Gastrocnemius medialis (tissue), 4 donors: ENCODE data around the gene ASCL5. TPM values are rescaled to one million over a fixed set of nuclear protein-coding genes. Genes with fewer than 3 reads are reported as not detected.

ENCODE experiments used
- ATAC-seq, 2 donors: fragments of 150-250 bp; one replicate each; pipeline ENCODE4 v1.9.1; 2016
- DNase-seq, 2 donors: peaks; one replicate each; pipeline ENCODE4 v3.0.0-alpha.2; 2019
- H3K27ac ChIP-seq, 4 donors: fragments of 200-600 bp; sonication (generic); 1 replicate in 1 of 4; 2 replicates in 3 of 4; pipeline ENCODE4 v1.5.1; 2016 to 2018; ENCODE audit warnings: mild to moderate bottlenecking in 2 of 4, moderate library complexity in 1 of 4
- H3K27me3 ChIP-seq, 3 donors: fragments of 200-600 bp; sonication (generic) in 2 of 3; 1 replicate in 1 of 3; 2 replicates in 2 of 3; pipeline versions ENCODE4 v1.5.1 to v1.6.0; 2016 to 2019; ENCODE audit warnings: mild to moderate bottlenecking in 1 of 3, moderate library complexity in 1 of 3
- H3K36me3 ChIP-seq, 2 donors: fragments of 200-600 bp; sonication (generic) in 1 of 2; one replicate each; pipeline ENCODE4 v1.5.1; 2017 to 2018
- H3K4me1 ChIP-seq, 2 donors: fragments of 200-600 bp; sonication (generic) in 1 of 2; one replicate each; pipeline ENCODE4 v1.5.1; 2016 to 2017; ENCODE audit warnings: mild to moderate bottlenecking in 2 of 2
- H3K4me3 ChIP-seq, 4 donors: fragments of 200-600 bp; sonication (generic) in 3 of 4; 1 replicate in 1 of 4; 2 replicates in 3 of 4; pipeline ENCODE4 v1.5.1; 2016 to 2019; ENCODE audit warnings: mild to moderate bottlenecking in 2 of 4
- H3K9me3 ChIP-seq, 3 donors: fragments of 200-600 bp; sonication (generic) in 2 of 3; 1 replicate in 1 of 3; 2 replicates in 2 of 3; pipeline ENCODE4 v1.5.1; 2016 to 2019
- CTCF ChIP-seq, 5 experiments: fragments of 450-650 bp in 3 of 5; fragments of 200-600 bp in 2 of 5; sonication (generic) in 2 of 5; IDR thresholded peaks in 4 of 5; conservative IDR thresholded peaks in 1 of 5; 1 replicate in 4 of 5; 2 replicates in 1 of 5; pipeline ENCODE4 v1.5.1; 2016 to 2019; ENCODE audit warnings: antibody characterized with exemption in 5 of 5, mild to moderate bottlenecking in 3 of 5, moderate library complexity in 3 of 5
- POLR2A ChIP-seq, 2 donors: fragments of 450-650 bp; IDR thresholded peaks; one replicate each; pipeline ENCODE4 v1.6.1; 2017; ENCODE audit warnings: antibody characterized with exemption in 2 of 2, mild to moderate bottlenecking in 2 of 2, moderate library complexity in 2 of 2
- in situ Hi-C, 4 donors: fragments of 200-750 bp; cut with MboI; loops; one replicate each; pipeline versions ENCODE4 v1.15.0 to v1.8.0; 2017; ENCODE audit warnings: low sequenced_read_pairs in 4 of 4
- intact Hi-C: fragments of 100-400 bp; cut with DNase I; formaldehyde crosslinking; loops from one replicate; pipeline ENCODE4 v1.15.1; 2023; ENCODE audit warnings: low total_unique reads
- total RNA-seq, 4 donors: library from RNA; depleted of rRNA; stranded (reverse); fragments of >200 nt; gene quantifications; one replicate each; pipeline versions ENCODE4 v1.1.0 to v1.2.3, GENCODE V29; 2016

The ASCL5 gene
- total RNA-seq, 4 donors from 2014 or later: not detected

- intact Hi-C loops (no loop called here), in situ Hi-C loops (no loop called here)
- DNase-seq: no peak
- ATAC-seq: no peak
- Histone ChIP-seq H3K4me3 (no peak overlapping the region), H3K27ac (no peak overlapping the region), H3K4me1 (peaks cover 2 to 7% of the 10 kb centered on the region in 2 donors), H3K9me3 (no peaks in the 10 kb centered on the region), H3K36me3 (peaks cover 0 to 7% of the 10 kb centered on the region in 2 donors), H3K27me3 (no peaks in the 10 kb centered on the region)
- no peak for TF ChIP-seq CTCF (IDR thresholded peaks at IDR 0.05 in 4 of 5, conservative IDR thresholded peaks at IDR 0.05 in 1 of 5)
Observed at GRCh38 chr1:201134405-201134804, 7.4 kb upstream of the ASCL5 start.

GRCh38 chr1:201131398-201131797 lies 4.4 kb upstream of the ASCL5 start:
- Histone ChIP-seq H3K4me3 (no peak overlapping the region), H3K27me3 (no peaks in the 10 kb centered on the region), H3K36me3 (peaks cover 0 to 7% of the 10 kb centered on the region in 2 donors), H3K27ac (no peak overlapping the region), H3K4me1 (peaks cover 0 to 2% of the 10 kb centered on the region in 2 donors), H3K9me3 (no peaks in the 10 kb centered on the region)
- DNase-seq: no peak
- in situ Hi-C loops (no loop called here), intact Hi-C loops (no loop called here)
- TF ChIP-seq POLR2A (IDR thresholded peaks at IDR 0.05) (no peak), CTCF (IDR thresholded peaks at IDR 0.05 in 4 of 5, conservative IDR thresholded peaks at IDR 0.05 in 1 of 5) (no peak)
- ATAC-seq: no peak

- no peaks in the 10 kb centered on the region for H3K9me3 ChIP-seq
- ATAC-seq (no peak), DNase-seq (no peak)
- no peak for TF ChIP-seq CTCF (IDR thresholded peaks at IDR 0.05 in 4 of 5, conservative IDR thresholded peaks at IDR 0.05 in 1 of 5)
- no peak for TF ChIP-seq POLR2A (IDR thresholded peaks at IDR 0.05)
- no peak overlapping the region for H3K27ac ChIP-seq
- in situ Hi-C loops (no loop called here), intact Hi-C loops (no loop called here)
- H3K36me3 ChIP-seq: no peaks in the 10 kb centered on the region
- H3K27me3 ChIP-seq: no peaks in the 10 kb centered on the region
- peaks cover 7 to 19% of the 10 kb centered on the region in 2 donors for H3K4me1 ChIP-seq
- no peak overlapping the region for H3K4me3 ChIP-seq
Observed at GRCh38 chr1:201128962-201129361, 2.0 kb upstream of the ASCL5 start.

- DNase-seq (no peak), ATAC-seq (no peak)
- Histone ChIP-seq H3K27ac (no peak overlapping the region), H3K4me1 (peaks cover 7 to 19% of the 10 kb centered on the region in 2 donors), H3K4me3 (no peak overlapping the region), H3K9me3 (no peaks in the 10 kb centered on the region), H3K27me3 (no peaks in the 10 kb centered on the region), H3K36me3 (no peaks in the 10 kb centered on the region)
- TF ChIP-seq CTCF (IDR thresholded peaks at IDR 0.05 in 4 of 5, conservative IDR thresholded peaks at IDR 0.05 in 1 of 5): no peak
- no peak for TF ChIP-seq POLR2A (IDR thresholded peaks at IDR 0.05)
- in situ Hi-C loops (no loop called here), intact Hi-C loops (no loop called here)
Observed at GRCh38 chr1:201128476-201128875, 1.5 kb upstream of the ASCL5 start.

- no peak for ATAC-seq
- peaks cover 0 to 2% (median 0%) of the 10 kb centered on the region in 3 donors for H3K27me3 ChIP-seq
Observed at GRCh38 chr1:201127755-201128455, 921 bp upstream of the ASCL5 start.

More at GRCh38 chr1:201127755-201128455, 921 bp upstream of the ASCL5 start:
- TF ChIP-seq POLR2A (IDR thresholded peaks at IDR 0.05) (no peak), CTCF (IDR thresholded peaks at IDR 0.05 in 4 of 5, conservative IDR thresholded peaks at IDR 0.05 in 1 of 5) (no peak)
- in situ Hi-C loops: no loop called here
- no peaks in the 10 kb centered on the region for H3K9me3 ChIP-seq
- no peaks in the 10 kb centered on the region for H3K36me3 ChIP-seq
- intact Hi-C loops: no loop called here
- H3K4me3 ChIP-seq: no peak overlapping the region
- H3K27ac ChIP-seq: peak overlapping the region in 2 of 4 donors; percentile 0 to 31
- peaks cover 7 to 19% of the 10 kb centered on the region in 2 donors for H3K4me1 ChIP-seq
- DNase-seq: no peak
